SU-DHL-6 (cell line): ENCODE results near the gene GID4.

Experiments used
- CTCF ChIP-seq: fragments of 200-600 bp; sonication (generic); IDR thresholded peaks from one replicate; pipeline ENCODE4 v1.5.1; 2017; ENCODE audit warnings: antibody characterized with exemption, mild to moderate bottlenecking, low read length, moderate library complexity; ENCODE audit not compliant: insufficient read depth, poor library complexity, severe bottlenecking
- EZH2phosphoT487 ChIP-seq: fragments of 200-600 bp; sonication (generic), shearing (Covaris generic); conservative IDR thresholded peaks from 2 replicates; pipeline ENCODE4 v1.6.1; 2018; ENCODE audit warnings: mild to moderate bottlenecking, antibody characterized with exemption, low read length, moderate library complexity, mixed read lengths

- no peak for TF ChIP-seq CTCF
- TF ChIP-seq EZH2phosphoT487, result no peak
These were observed 18.2 kb upstream of the GID4 start for GRCh38 chr17:18020971-18021370.
